ENCODE data around the gene PABPC1L2B. TPM values are rescaled to one million over a fixed set of nuclear protein-coding genes. Genes with fewer than 3 reads are reported as not detected.
"Not testable (repeated sequence)": the region's sequence is repeated elsewhere in the genome, so short reads cannot be mapped to it uniquely, and the experiment has no call there.

PABPC1L2B gene
- under 1 TPM in 1 of 2 donors, not detected in 1; 0.15 TPM for total RNA-seq
- 0.78 TPM for polyA plus RNA-seq (2013, experiment 1 of 2)
- 0.29 TPM for polyA plus RNA-seq (2013, experiment 2 of 2)
- long read RNA-seq, experiment 1, result 0 reads
- long read RNA-seq, experiment 2, result 0 reads
- long read RNA-seq, experiment 3, result 0 reads
- long read RNA-seq, experiment 4, result 0 reads

DNA sequence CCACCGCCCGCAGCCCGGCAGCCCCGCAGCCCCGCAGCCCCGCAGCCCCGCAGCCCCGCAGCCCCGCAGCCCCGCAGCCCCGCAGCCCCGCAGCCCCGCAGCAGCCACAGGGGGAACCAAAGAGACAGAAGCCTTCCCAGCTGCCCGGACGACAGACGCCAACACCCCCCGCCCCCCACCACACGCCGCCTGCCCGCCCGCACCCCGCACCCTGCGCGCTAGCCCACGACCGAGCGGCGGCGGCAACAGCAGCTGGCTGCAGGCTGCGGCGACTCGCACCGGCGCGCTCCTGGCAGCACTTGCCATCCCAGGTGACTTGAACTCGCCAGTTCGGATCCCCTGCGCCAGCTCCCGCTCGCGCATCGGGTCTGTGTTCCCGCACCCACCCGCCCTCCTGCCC lies at the start of gene PABPC1L2B:
Gene PABPC1L2B, plus strand, starts transcription at position 207 of the 400 bp plus-strand sequence. CDS start 704 bp downstream, outside the sequence.
- H3K9me3 Mint-ChIP-seq; H3K4me1 ChIP-seq (ENCODE audit: control insufficient read depth, insufficient read depth, low read length); H3K9ac ChIP-seq (ENCODE audit: extremely low read depth, low read length, poor library complexity, severe bottlenecking); H3K4me3 Mint-ChIP-seq; H3K36me3 Mint-ChIP-seq (ENCODE audit: low read depth); H3K27ac Mint-ChIP-seq; H3K4me3 ChIP-seq (ENCODE audit: low read length); H3K4me1 Mint-ChIP-seq; H3K9me3 ChIP-seq (ENCODE audit: control insufficient read depth, low read length); H3K27ac ChIP-seq (ENCODE audit: low read depth, low read length); DNase-seq; H3K36me3 ChIP-seq (ENCODE audit: control insufficient read depth, insufficient read depth, low read length): not testable (repeated sequence)
- H3K27me3 Mint-ChIP-seq (ENCODE audit: insufficient read depth), result peaks cover 13% of the 10 kb centered on the region
- WGBS, 2 experiments (ENCODE audit: insufficient coverage in 1 of 2, insufficient read length in 1 of 2), result no CpG with 5 or more reads among the region's 44 CpGs
- peaks cover 22% of the 10 kb centered on the region for H3K27me3 ChIP-seq (ENCODE audit: control insufficient read depth, insufficient read depth, low read length, poor library complexity, severe bottlenecking)

- H3K4me3 Mint-ChIP-seq; H3K27ac ChIP-seq (ENCODE audit: low read depth, low read length); H3K4me3 ChIP-seq (ENCODE audit: low read length); H3K36me3 ChIP-seq (ENCODE audit: control insufficient read depth, insufficient read depth, low read length); H3K4me1 Mint-ChIP-seq; H3K9me3 Mint-ChIP-seq; H3K27me3 Mint-ChIP-seq (ENCODE audit: insufficient read depth); H3K27ac Mint-ChIP-seq; H3K4me1 ChIP-seq (ENCODE audit: control insufficient read depth, insufficient read depth, low read length); DNase-seq; H3K9ac ChIP-seq (ENCODE audit: extremely low read depth, low read length, poor library complexity, severe bottlenecking); H3K36me3 Mint-ChIP-seq (ENCODE audit: low read depth); H3K27me3 ChIP-seq (ENCODE audit: control insufficient read depth, insufficient read depth, low read length, poor library complexity, severe bottlenecking); H3K9me3 ChIP-seq (ENCODE audit: control insufficient read depth, low read length): not testable (repeated sequence)
- WGBS, 2 experiments (ENCODE audit: insufficient coverage in 1 of 2, insufficient read length in 1 of 2), result no CpG with 5 or more reads among the region's 9 CpGs
Observed at GRCh38 chrX:72959971-72960370, 42.8 kb upstream of the PABPC1L2B start.

DNA sequence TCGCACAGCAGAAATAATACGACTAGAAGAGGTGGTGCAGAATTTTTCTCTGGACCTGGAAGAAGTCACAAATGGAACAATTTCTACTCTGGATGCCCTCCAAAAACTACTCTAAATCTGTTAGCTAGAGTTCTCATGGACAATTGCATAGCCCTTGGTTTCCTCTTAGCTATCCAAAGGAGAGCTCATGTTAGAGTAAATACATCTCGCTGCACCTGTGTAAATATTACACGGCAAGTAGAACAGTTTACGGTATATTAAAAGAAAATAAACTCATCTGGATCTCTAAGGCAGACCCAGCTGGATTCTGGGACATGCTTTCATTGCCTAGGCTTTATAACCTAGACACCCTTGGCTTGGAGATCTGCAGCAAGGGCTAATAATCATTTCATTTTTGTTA lies 30.9 kb upstream of the PABPC1L2B start:
- not testable (repeated sequence) for H3K36me3 Mint-ChIP-seq (ENCODE audit: low read depth); H3K4me3 ChIP-seq (ENCODE audit: low read length); H3K9me3 Mint-ChIP-seq; H3K4me1 Mint-ChIP-seq; H3K27me3 Mint-ChIP-seq (ENCODE audit: insufficient read depth); H3K9me3 ChIP-seq (ENCODE audit: control insufficient read depth, low read length); DNase-seq; H3K4me3 Mint-ChIP-seq; H3K36me3 ChIP-seq (ENCODE audit: control insufficient read depth, insufficient read depth, low read length); H3K4me1 ChIP-seq (ENCODE audit: control insufficient read depth, insufficient read depth, low read length); H3K27me3 ChIP-seq (ENCODE audit: control insufficient read depth, insufficient read depth, low read length, poor library complexity, severe bottlenecking); H3K27ac Mint-ChIP-seq; H3K27ac ChIP-seq (ENCODE audit: low read depth, low read length); H3K9ac ChIP-seq (ENCODE audit: extremely low read depth, low read length, poor library complexity, severe bottlenecking)
- WGBS, 2 experiments (ENCODE audit: insufficient coverage in 1 of 2, insufficient read length in 1 of 2), result no CpG with 5 or more reads among the region's 5 CpGs

DNA sequence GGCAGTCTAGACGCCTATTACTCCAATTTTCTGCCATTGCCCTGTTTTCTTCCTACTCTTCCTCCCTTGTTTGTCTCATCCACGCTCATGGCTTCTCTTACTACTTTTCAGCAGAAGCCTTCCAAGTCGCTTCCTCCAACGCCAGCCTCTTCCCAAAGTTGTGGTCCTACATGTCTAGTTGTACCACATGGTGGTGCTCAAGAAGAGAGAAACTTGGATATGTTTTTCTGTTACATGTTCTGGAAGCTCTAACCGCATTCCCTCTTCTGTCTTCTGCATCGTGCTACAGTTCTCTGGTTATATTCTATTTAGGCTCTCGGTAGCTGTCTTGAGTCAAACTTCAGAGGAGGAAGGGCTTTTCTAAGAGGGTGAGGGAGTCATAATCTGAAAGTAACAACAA lies 27.9 kb upstream of the PABPC1L2B start:
- H3K27ac Mint-ChIP-seq, result not testable (repeated sequence)
- no CpG with 5 or more reads among the region's 7 CpGs for WGBS, 2 experiments (ENCODE audit: insufficient coverage in 1 of 2, insufficient read length in 1 of 2)

GRCh38 chrX:72980894-72981469 lies 21.8 kb upstream of the PABPC1L2B start:
- not testable (repeated sequence) for H3K27ac Mint-ChIP-seq
- 63% methylated on average over 5 of the region's 5 CpGs; no CpG with 5 or more reads in 1 of the 2 experiments for WGBS, 2 experiments (ENCODE audit: insufficient coverage in 1 of 2, insufficient read length in 1 of 2)

More for the DNA sequence above, 27.9 kb upstream of the PABPC1L2B start:
- H3K27me3 ChIP-seq (ENCODE audit: control insufficient read depth, insufficient read depth, low read length, poor library complexity, severe bottlenecking); H3K4me1 Mint-ChIP-seq; H3K9ac ChIP-seq (ENCODE audit: extremely low read depth, low read length, poor library complexity, severe bottlenecking); H3K4me3 Mint-ChIP-seq; H3K36me3 Mint-ChIP-seq (ENCODE audit: low read depth); H3K4me1 ChIP-seq (ENCODE audit: control insufficient read depth, insufficient read depth, low read length); H3K9me3 ChIP-seq (ENCODE audit: control insufficient read depth, low read length); H3K27me3 Mint-ChIP-seq (ENCODE audit: insufficient read depth); H3K9me3 Mint-ChIP-seq; H3K4me3 ChIP-seq (ENCODE audit: low read length); H3K36me3 ChIP-seq (ENCODE audit: control insufficient read depth, insufficient read depth, low read length); H3K27ac ChIP-seq (ENCODE audit: low read depth, low read length); DNase-seq: not testable (repeated sequence)

DNA sequence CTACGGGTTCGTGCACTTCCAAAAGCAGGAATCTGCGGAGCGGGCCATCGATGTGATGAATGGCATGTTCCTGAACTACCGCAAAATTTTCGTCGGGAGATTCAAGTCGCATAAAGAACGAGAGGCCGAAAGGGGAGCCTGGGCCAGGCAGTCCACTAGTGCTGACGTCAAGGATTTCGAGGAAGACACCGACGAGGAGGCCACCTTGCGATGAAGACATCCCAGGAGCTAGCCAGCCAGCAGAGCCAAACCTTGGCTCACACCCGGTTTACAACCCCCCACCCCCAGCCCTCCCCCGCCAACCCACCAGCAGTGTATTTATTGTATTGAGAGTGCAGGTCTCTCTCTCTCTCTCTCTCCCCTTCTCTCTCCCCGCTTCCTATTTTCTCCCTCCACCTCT lies 1.3 kb downstream of the PABPC1L2B start:
- peaks cover 22% of the 10 kb centered on the region for H3K27me3 ChIP-seq (ENCODE audit: control insufficient read depth, insufficient read depth, low read length, poor library complexity, severe bottlenecking)
- not testable (repeated sequence) for H3K4me1 ChIP-seq (ENCODE audit: control insufficient read depth, insufficient read depth, low read length); H3K4me1 Mint-ChIP-seq; H3K4me3 Mint-ChIP-seq; H3K36me3 ChIP-seq (ENCODE audit: control insufficient read depth, insufficient read depth, low read length); H3K9me3 ChIP-seq (ENCODE audit: control insufficient read depth, low read length); H3K27ac Mint-ChIP-seq; H3K9me3 Mint-ChIP-seq; H3K4me3 ChIP-seq (ENCODE audit: low read length); H3K27ac ChIP-seq (ENCODE audit: low read depth, low read length); DNase-seq; H3K9ac ChIP-seq (ENCODE audit: extremely low read depth, low read length, poor library complexity, severe bottlenecking); H3K36me3 Mint-ChIP-seq (ENCODE audit: low read depth)
- H3K27me3 Mint-ChIP-seq (ENCODE audit: insufficient read depth), result peaks cover 13% of the 10 kb centered on the region
- no CpG with 5 or more reads among the region's 19 CpGs for WGBS, 2 experiments (ENCODE audit: insufficient coverage in 1 of 2, insufficient read length in 1 of 2)

More at GRCh38 chrX:72980894-72981469, 21.8 kb upstream of the PABPC1L2B start:
- H3K9ac ChIP-seq (ENCODE audit: extremely low read depth, low read length, poor library complexity, severe bottlenecking); H3K36me3 Mint-ChIP-seq (ENCODE audit: low read depth); H3K36me3 ChIP-seq (ENCODE audit: control insufficient read depth, insufficient read depth, low read length); H3K4me1 ChIP-seq (ENCODE audit: control insufficient read depth, insufficient read depth, low read length); H3K27me3 Mint-ChIP-seq (ENCODE audit: insufficient read depth); H3K4me3 ChIP-seq (ENCODE audit: low read length); DNase-seq; H3K4me3 Mint-ChIP-seq; H3K27ac ChIP-seq (ENCODE audit: low read depth, low read length); H3K27me3 ChIP-seq (ENCODE audit: control insufficient read depth, insufficient read depth, low read length, poor library complexity, severe bottlenecking); H3K4me1 Mint-ChIP-seq; H3K9me3 ChIP-seq (ENCODE audit: control insufficient read depth, low read length): not testable (repeated sequence)
- H3K9me3 Mint-ChIP-seq, result peaks cover 48% of the 10 kb centered on the region
